T-helper 1 cell treated with Interleukin-12 subunit alpha and Interleukin-12 subunit beta and Interleukin-4 antibody, amounts not matched to agents 30 μg/mL and 1 μg/mL, for 36 hours (primary cell): ENCODE data around the gene PLB1.
"Not testable (repeated sequence)": the region's sequence is repeated elsewhere in the genome, so short reads cannot be mapped to it uniquely, and the experiment has no call there.

Source experiments
- H3K27ac Mint-ChIP-seq: one replicate; pipeline ENCODE4 v1.8.0; 2021; ENCODE audit warnings: mild to moderate bottlenecking, mixed read lengths
- H3K27me3 Mint-ChIP-seq: one replicate; pipeline ENCODE4 v1.8.0; 2021; ENCODE audit warnings: low read depth, mixed read lengths
- H3K36me3 Mint-ChIP-seq: one replicate; pipeline ENCODE4 v1.8.0; 2021; ENCODE audit warnings: low read depth, mixed read lengths
- H3K4me1 Mint-ChIP-seq: one replicate; pipeline ENCODE4 v1.8.0; 2021; ENCODE audit warnings: low read depth, mixed read lengths
- H3K4me3 Mint-ChIP-seq: one replicate; pipeline ENCODE4 v1.8.0; 2021; ENCODE audit warnings: mild to moderate bottlenecking, moderate library complexity, mixed read lengths
- H3K9me3 Mint-ChIP-seq: one replicate; pipeline ENCODE4 v1.8.0; 2021; ENCODE audit warnings: mixed read lengths

The PLB1 gene

GRCh38 chr2:28665041-28665704 lies 169.3 kb downstream of the PLB1 start:
- H3K9me3 Mint-ChIP-seq: no peaks in the 10 kb centered on the region
- no peaks in the 10 kb centered on the region for H3K36me3 Mint-ChIP-seq
- no peaks in the 10 kb centered on the region for H3K4me1 Mint-ChIP-seq
- H3K27ac Mint-ChIP-seq: no peak overlapping the region
- peaks cover 3% of the 10 kb centered on the region for H3K27me3 Mint-ChIP-seq
- H3K4me3 Mint-ChIP-seq: no peak overlapping the region

- not testable (repeated sequence) for H3K27me3 Mint-ChIP-seq, H3K27ac Mint-ChIP-seq, H3K36me3 Mint-ChIP-seq, H3K4me3 Mint-ChIP-seq, H3K4me1 Mint-ChIP-seq, H3K9me3 Mint-ChIP-seq
Measured at GRCh38 chr2:28665811-28666377, 170.0 kb downstream of the PLB1 start.

GRCh38 chr2:28666496-28667184 lies 170.8 kb downstream of the PLB1 start:
- H3K36me3 Mint-ChIP-seq: peaks cover 2% of the 10 kb centered on the region
- peaks cover 3% of the 10 kb centered on the region for H3K27me3 Mint-ChIP-seq
- peaks cover 7% of the 10 kb centered on the region for H3K9me3 Mint-ChIP-seq
- no peak overlapping the region for H3K27ac Mint-ChIP-seq
- H3K4me3 Mint-ChIP-seq: no peak overlapping the region
- H3K4me1 Mint-ChIP-seq: no peaks in the 10 kb centered on the region

GRCh38 chr2:28667261-28667660 lies 171.4 kb downstream of the PLB1 start:
- peaks cover 3% of the 10 kb centered on the region for H3K27me3 Mint-ChIP-seq
- H3K4me3 Mint-ChIP-seq: no peak overlapping the region
- peaks cover 13% of the 10 kb centered on the region for H3K9me3 Mint-ChIP-seq
- no peaks in the 10 kb centered on the region for H3K4me1 Mint-ChIP-seq
- peaks cover 3% of the 10 kb centered on the region for H3K36me3 Mint-ChIP-seq
- no peak overlapping the region for H3K27ac Mint-ChIP-seq

GRCh38 chr2:28668106-28668814 lies 172.4 kb downstream of the PLB1 start:
- no peaks in the 10 kb centered on the region for H3K4me1 Mint-ChIP-seq
- H3K9me3 Mint-ChIP-seq: peaks cover 23% of the 10 kb centered on the region
- H3K4me3 Mint-ChIP-seq: no peak overlapping the region
- peaks cover 7% of the 10 kb centered on the region for H3K36me3 Mint-ChIP-seq
- peaks cover 3% of the 10 kb centered on the region for H3K27me3 Mint-ChIP-seq
- H3K27ac Mint-ChIP-seq: no peak overlapping the region

GRCh38 chr2:28668880-28669279 lies 173.0 kb downstream of the PLB1 start:
- Mint-ChIP-seq H3K4me3 (no peak overlapping the region), H3K4me1 (no peaks in the 10 kb centered on the region), H3K9me3 (peaks cover 28% of the 10 kb centered on the region), H3K27ac (no peak overlapping the region), H3K27me3 (peaks cover 3% of the 10 kb centered on the region), H3K36me3 (peaks cover 7% of the 10 kb centered on the region)

DNA sequence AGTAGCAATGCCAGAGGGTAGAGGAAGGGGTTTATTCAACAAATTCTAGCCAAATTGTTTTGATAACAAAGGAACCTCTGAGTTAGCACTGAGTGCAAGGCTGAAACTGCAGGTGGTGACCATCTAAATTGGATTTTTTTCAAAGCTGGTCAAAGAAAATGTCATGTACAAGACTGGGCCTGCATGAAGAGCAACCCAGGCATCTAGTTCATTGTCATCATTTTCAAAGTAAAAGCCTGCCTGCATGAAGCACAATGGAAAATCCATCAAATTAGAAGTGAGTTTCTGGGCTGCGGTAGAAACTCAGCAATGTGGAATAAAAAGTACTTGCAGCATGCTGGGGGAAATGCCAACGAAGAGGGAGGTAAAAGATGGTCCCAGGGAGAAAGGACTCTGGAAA lies 175.0 kb downstream of the PLB1 start:
- H3K27me3 Mint-ChIP-seq: peaks cover 2% of the 10 kb centered on the region
- H3K27ac Mint-ChIP-seq: no peak overlapping the region
- H3K9me3 Mint-ChIP-seq: peaks cover 28% of the 10 kb centered on the region
- H3K36me3 Mint-ChIP-seq: peaks cover 7% of the 10 kb centered on the region
- no peaks in the 10 kb centered on the region for H3K4me1 Mint-ChIP-seq
- no peak overlapping the region for H3K4me3 Mint-ChIP-seq

- peaks cover 7% of the 10 kb centered on the region for H3K36me3 Mint-ChIP-seq
- H3K4me3 Mint-ChIP-seq: no peak overlapping the region
- peaks cover 3% of the 10 kb centered on the region for H3K4me1 Mint-ChIP-seq
- H3K27ac Mint-ChIP-seq: no peak overlapping the region
- H3K27me3 Mint-ChIP-seq: no peaks in the 10 kb centered on the region
- H3K9me3 Mint-ChIP-seq: peaks cover 28% of the 10 kb centered on the region
Measured at GRCh38 chr2:28673338-28673737, 177.5 kb downstream of the PLB1 start.

GRCh38 chr2:28674062-28674712 lies 178.3 kb downstream of the PLB1 start:
- no peaks in the 10 kb centered on the region for H3K27me3 Mint-ChIP-seq
- peaks cover 28% of the 10 kb centered on the region for H3K9me3 Mint-ChIP-seq
- H3K27ac Mint-ChIP-seq: no peak overlapping the region
- H3K36me3 Mint-ChIP-seq: peaks cover 7% of the 10 kb centered on the region
- no peak overlapping the region for H3K4me3 Mint-ChIP-seq
- peaks cover 10% of the 10 kb centered on the region for H3K4me1 Mint-ChIP-seq

DNA sequence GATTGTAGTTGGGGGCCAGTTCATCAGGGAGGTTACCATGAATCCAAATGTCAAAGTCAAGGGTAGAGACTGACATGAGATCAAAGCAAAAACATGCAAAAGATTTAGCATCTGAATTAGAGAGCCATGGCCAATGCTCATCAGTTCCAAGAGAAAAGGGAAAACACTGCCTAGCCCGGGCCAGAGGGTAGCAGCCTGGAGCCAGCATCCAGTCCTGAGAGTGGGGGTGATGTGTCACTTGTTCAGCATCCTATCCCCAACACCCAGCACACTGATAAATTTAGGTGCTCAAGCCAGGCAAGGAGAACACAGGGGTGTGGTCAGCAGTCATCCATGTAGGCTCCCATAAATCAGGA lies 178.8 kb downstream of the PLB1 start:
- H3K36me3 Mint-ChIP-seq: peaks cover 7% of the 10 kb centered on the region
- no peak overlapping the region for H3K4me3 Mint-ChIP-seq
- H3K27ac Mint-ChIP-seq: no peak overlapping the region
- H3K4me1 Mint-ChIP-seq: peaks cover 15% of the 10 kb centered on the region
- peaks cover 28% of the 10 kb centered on the region for H3K9me3 Mint-ChIP-seq
- no peaks in the 10 kb centered on the region for H3K27me3 Mint-ChIP-seq

DNA sequence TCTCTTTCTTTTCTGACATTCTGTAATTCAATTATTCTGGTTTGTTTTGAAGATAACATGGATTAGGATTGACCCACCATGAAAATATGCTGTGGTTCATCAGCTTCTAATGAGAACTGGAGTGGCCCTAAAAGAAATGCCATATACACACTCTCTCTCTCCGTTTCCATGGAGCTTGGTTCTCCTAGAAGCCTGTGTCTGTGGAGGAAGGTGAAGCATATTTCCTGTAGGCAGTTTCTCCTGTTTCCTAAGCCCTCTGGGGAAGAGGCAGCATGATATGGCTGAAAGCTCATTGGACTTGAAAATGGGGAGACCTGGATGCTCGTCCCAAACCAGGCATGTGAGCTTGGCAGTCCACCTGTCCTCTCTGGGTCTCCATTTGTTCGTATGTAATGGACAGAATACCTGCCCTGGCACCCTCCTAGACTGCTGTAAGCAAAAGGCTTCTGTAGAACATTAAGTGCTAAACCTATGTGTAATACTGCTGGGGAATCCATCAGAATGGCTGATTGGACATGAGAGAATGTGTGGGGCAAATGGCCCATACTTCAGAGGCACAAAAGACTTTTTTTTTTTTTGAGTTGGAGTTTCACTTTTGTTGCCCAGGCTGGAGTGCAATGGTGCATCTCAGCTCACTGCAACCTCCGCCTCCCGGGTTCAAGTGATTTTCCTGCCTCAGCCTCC lies 180.4 kb downstream of the PLB1 start:
- no peak overlapping the region for H3K27ac Mint-ChIP-seq
- H3K9me3 Mint-ChIP-seq: peaks cover 25% of the 10 kb centered on the region
- no peak overlapping the region for H3K4me3 Mint-ChIP-seq
- no peaks in the 10 kb centered on the region for H3K27me3 Mint-ChIP-seq
- H3K4me1 Mint-ChIP-seq: peaks cover 25% of the 10 kb centered on the region
- H3K36me3 Mint-ChIP-seq: peaks cover 7% of the 10 kb centered on the region

DNA sequence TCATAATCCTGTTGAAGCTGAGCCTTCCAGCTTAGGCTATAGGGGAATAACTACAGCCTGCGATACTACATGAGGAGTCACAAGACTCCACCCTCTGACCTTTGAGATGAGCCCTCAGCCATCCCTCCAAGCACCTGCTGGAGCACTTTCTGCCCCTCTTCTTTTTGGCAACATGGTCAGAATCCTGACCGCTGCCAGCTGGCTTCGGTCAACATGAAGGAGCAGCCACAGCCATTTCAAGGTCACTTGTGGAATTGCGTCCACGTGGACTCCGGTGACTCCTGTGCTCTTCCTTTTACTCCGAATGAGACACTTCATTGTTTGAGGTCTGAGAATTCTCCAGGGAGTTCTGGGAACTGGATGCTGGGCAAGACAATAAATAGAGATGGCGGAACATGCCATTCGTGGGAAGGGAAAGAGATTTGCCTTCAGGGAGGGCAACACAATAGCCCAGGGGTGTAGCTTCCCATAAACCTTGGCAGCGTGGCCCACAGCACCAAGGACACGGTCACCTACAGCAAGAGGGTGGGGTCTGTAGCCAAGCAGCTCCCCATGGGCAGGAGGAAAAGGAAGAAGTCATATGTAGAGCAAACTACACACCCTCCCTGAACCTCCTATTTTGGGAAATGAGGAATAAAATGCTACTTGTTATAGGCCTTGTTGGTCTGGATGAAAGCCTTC lies 182.5 kb downstream of the PLB1 start:
- Mint-ChIP-seq H3K27ac (no peak overlapping the region), H3K9me3 (peaks cover 5% of the 10 kb centered on the region), H3K27me3 (no peaks in the 10 kb centered on the region), H3K4me3 (no peak overlapping the region), H3K4me1 (peaks cover 34% of the 10 kb centered on the region), H3K36me3 (peaks cover 4% of the 10 kb centered on the region)

DNA sequence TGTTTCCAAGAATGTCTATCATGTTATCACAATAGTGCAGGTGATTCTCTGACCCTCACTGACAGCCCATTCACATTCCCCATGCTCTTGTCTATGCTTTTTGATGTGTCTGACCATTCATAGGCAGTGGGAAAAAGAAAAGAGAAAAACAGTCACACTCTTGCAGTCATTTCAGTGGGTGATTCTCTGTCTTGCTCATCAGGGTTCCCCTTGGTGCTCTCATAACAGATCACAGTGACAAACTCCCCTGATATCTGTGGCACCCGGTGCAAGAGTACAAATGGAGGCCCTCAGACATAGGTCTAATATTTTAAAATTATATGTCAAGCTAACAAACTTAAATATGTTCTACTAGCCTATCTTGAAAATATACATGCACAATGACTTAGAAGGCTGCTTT lies 183.1 kb downstream of the PLB1 start:
- H3K4me1 Mint-ChIP-seq: peaks cover 34% of the 10 kb centered on the region
- no peaks in the 10 kb centered on the region for H3K27me3 Mint-ChIP-seq
- no peaks in the 10 kb centered on the region for H3K9me3 Mint-ChIP-seq
- peaks cover 4% of the 10 kb centered on the region for H3K36me3 Mint-ChIP-seq
- H3K27ac Mint-ChIP-seq: peak overlapping the region; percentile 57
- no peak overlapping the region for H3K4me3 Mint-ChIP-seq
